IMR-90 (cell line): ENCODE data around the gene ZMYND10.

ENCODE experiments used
- CEBPB ChIP-seq: IDR thresholded peaks from 2 replicates; pipeline ENCODE4 v1.6.1; 2012; ENCODE audit warnings: low read depth, low read length, improper control_type of control experiment
- CTCF ChIP-seq: conservative IDR thresholded peaks from 2 replicates; pipeline ENCODE4 v1.5.1; 2012; ENCODE audit warnings: mild to moderate bottlenecking, low read depth, low read length, improper control_type of control experiment
- POLR2A ChIP-seq: IDR thresholded peaks from 2 replicates; pipeline ENCODE4 v1.6.1; 2012; ENCODE audit warnings: mild to moderate bottlenecking, low read depth, low read length
- RAD21 ChIP-seq: IDR thresholded peaks from 2 replicates; pipeline ENCODE4 v1.6.1; 2012; ENCODE audit warnings: low read length, improper control_type of control experiment
- TF ChIP-seq, protein P1 (sequence below): fragments of 150-350 bp; IDR thresholded peaks from 2 replicates; pipeline ENCODE4 v1.6.1; 2016; ENCODE audit warnings: low read depth, mild to moderate bottlenecking, low read length, moderate library complexity, borderline replicate concordance

DNA sequence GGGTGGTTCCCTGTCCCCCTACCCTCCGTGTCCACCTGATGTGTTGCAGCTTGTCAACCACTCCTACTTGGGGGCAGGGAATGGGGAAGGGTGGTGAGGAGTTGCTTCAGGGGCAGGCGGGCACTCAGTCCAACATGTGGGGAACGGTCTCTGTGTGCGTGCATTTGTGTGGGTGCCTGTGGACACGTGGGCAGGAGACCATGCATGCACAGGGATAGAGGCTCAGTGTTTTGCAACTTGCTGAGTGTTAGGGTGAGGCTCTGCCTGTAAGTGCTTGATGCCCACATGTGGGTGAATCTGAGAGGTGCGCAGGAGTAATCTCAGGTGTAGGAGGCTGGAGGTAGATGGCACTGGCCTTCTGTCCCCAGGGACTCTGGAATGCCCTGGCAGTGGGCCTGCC, 38.2 kb upstream of the ZMYND10 start:
- no peak for TF ChIP-seq POLR2A
- TF ChIP-seq CEBPB, result no peak
- TF ChIP-seq CTCF, result no peak
- no peak for TF ChIP-seq RAD21
- TF ChIP-seq, protein P1, sequence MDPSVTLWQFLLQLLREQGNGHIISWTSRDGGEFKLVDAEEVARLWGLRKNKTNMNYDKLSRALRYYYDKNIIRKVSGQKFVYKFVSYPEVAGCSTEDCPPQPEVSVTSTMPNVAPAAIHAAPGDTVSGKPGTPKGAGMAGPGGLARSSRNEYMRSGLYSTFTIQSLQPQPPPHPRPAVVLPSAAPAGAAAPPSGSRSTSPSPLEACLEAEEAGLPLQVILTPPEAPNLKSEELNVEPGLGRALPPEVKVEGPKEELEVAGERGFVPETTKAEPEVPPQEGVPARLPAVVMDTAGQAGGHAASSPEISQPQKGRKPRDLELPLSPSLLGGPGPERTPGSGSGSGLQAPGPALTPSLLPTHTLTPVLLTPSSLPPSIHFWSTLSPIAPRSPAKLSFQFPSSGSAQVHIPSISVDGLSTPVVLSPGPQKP, result no peak
